HFFc6 (cell line): ENCODE results near the gene MLST8. TPM values are rescaled to one million over a fixed set of nuclear protein-coding genes. Genes with fewer than 3 reads are reported as not detected.
A peak's percentile ranks its signal among the peaks of the same experiment; 100 is the strongest.

Experiments
- DNase-seq: peaks from one replicate; pipeline ENCODE4 v3.0.0-alpha.2; 2018
- H3K27ac Mint-ChIP-seq: 2 replicates; pipeline ENCODE4 v1.8.0; 2020; ENCODE audit warnings: mild to moderate bottlenecking, mixed read lengths
- H3K27me3 Mint-ChIP-seq: 2 replicates; pipeline ENCODE4 v1.8.0; 2021; ENCODE audit warnings: mild to moderate bottlenecking, moderate library complexity, mixed read lengths; ENCODE audit not compliant: insufficient read depth
- H3K36me3 Mint-ChIP-seq: 2 replicates; pipeline ENCODE4 v1.8.0; 2021; ENCODE audit warnings: low read depth, mixed read lengths
- H3K4me1 Mint-ChIP-seq: 2 replicates; pipeline ENCODE4 v1.8.0; 2020; ENCODE audit warnings: low read depth, mixed read lengths
- H3K4me3 Mint-ChIP-seq: 2 replicates; pipeline ENCODE4 v1.8.0; 2020; ENCODE audit warnings: mild to moderate bottlenecking, moderate library complexity, mixed read lengths
- H3K9me3 Mint-ChIP-seq: 2 replicates; pipeline ENCODE4 v1.8.0; 2020; ENCODE audit warnings: mild to moderate bottlenecking, mixed read lengths
- CTCF ChIP-seq: fragments of 200-600 bp; sonication (generic); IDR thresholded peaks from 2 replicates; pipeline ENCODE4 v1.5.0; 2021; ENCODE audit warnings: antibody characterized with exemption, mild to moderate bottlenecking
- total RNA-seq, 6 experiments: library from RNA; stranded (reverse); fragmentation: NEBNext Ultra II Directional; extraction: Animal tissue kit (Norgen Biotek cat#: 25700); gene quantifications; 2 replicates in 1 of 6; 3 replicates in 5 of 6; pipeline ENCODE4 v1.2.3, GENCODE V29; 2021

Gene MLST8
- total RNA-seq, 6 experiments from 2014 or later = 32.7 to 39.4 (median 37.5) TPM

DNA sequence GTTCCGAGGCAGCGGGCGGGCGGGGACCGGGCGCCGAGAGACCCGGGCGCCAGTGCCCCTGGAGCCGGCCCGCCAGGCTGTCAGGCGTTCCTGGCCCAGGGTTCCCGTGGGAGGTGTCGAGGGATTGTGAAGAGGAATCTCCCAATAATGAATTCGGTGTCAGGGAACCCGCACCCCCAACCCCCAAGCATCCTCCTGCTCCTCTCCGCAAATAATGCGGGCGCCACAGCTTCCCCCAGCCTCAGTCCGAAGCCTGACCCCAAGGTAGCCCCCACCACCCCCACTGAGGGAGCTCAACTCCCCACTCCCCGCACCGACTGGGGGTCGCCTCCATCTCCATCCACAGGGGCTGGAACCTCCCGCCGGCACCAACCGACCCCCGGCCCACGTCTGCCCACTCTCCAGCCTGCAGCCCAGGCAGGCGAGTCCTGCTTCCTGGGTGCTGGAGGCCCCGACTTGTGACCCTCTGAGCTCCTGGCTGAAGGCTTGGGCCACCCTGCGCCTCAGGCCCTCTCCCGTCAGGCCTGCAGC lies 8.2 kb upstream of the MLST8 start:
- no peaks in the 10 kb centered on the region; the same call in 1 of the 2 replicates for H3K4me1 Mint-ChIP-seq
- no peaks in the 10 kb centered on the region for H3K36me3 Mint-ChIP-seq
- DNase-seq = no peak
- H3K27me3 Mint-ChIP-seq = peaks cover 18% of the 10 kb centered on the region
- H3K9me3 Mint-ChIP-seq = no peaks in the 10 kb centered on the region
- TF ChIP-seq CTCF = no peak
- H3K27ac Mint-ChIP-seq = no peak overlapping the region
- H3K4me3 Mint-ChIP-seq = no peak overlapping the region

DNA sequence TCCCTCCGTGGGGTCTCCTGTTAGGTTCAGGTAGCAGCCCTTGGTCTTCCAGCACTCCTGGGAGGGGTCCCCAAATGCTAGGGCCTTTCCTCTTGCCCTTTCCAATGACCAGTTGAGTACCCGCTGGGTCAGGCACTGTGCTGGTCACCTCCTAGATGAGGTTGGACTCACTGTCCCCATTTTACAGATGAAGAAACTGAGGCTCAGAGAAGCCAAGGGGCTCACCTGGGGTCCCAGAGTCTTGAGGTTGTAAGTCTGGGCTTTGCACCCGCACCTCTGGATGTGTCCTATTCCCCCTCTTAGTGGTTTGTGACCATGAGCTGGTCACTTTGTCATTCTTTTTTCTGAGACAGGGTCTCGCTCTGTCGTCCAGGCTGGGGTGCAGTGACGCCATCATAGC lies 7.5 kb upstream of the MLST8 start:
- no peak for DNase-seq
- no peak overlapping the region for H3K27ac Mint-ChIP-seq
- peaks cover 18% of the 10 kb centered on the region for H3K27me3 Mint-ChIP-seq
- no peaks in the 10 kb centered on the region; the same call in 1 of the 2 replicates for H3K4me1 Mint-ChIP-seq
- peak overlapping the region; percentile 26; the same call in 1 of the 2 replicates for H3K4me3 Mint-ChIP-seq
- no peak for TF ChIP-seq CTCF
- no peaks in the 10 kb centered on the region for H3K36me3 Mint-ChIP-seq
- H3K9me3 Mint-ChIP-seq = no peaks in the 10 kb centered on the region

DNA sequence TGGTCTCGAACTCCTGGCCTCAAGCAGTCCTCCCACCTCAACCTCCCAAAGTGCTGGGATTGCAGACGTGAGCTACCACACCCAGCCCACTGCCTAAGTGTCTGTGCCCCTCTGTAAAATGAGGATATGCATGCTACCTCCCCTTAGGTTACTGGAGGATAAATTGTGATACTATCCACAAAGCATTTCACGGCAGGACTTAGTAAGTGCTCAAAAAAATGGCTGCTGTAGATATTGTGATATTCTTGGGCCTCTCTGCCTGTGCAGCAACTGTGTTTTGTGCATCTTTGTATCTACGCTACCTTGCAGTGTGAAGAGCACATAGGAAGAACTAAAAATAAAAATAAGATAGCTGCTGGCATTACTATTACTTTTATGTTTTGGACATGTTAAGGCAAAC lies 7.0 kb upstream of the MLST8 start:
- no peaks in the 10 kb centered on the region for H3K9me3 Mint-ChIP-seq
- H3K27ac Mint-ChIP-seq = no peak overlapping the region
- no peaks in the 10 kb centered on the region for H3K36me3 Mint-ChIP-seq
- H3K4me3 Mint-ChIP-seq = no peak overlapping the region
- DNase-seq = no peak
- H3K27me3 Mint-ChIP-seq = peaks cover 18% of the 10 kb centered on the region
- H3K4me1 Mint-ChIP-seq = no peaks in the 10 kb centered on the region; the same call in 1 of the 2 replicates
- no peak for TF ChIP-seq CTCF

DNA sequence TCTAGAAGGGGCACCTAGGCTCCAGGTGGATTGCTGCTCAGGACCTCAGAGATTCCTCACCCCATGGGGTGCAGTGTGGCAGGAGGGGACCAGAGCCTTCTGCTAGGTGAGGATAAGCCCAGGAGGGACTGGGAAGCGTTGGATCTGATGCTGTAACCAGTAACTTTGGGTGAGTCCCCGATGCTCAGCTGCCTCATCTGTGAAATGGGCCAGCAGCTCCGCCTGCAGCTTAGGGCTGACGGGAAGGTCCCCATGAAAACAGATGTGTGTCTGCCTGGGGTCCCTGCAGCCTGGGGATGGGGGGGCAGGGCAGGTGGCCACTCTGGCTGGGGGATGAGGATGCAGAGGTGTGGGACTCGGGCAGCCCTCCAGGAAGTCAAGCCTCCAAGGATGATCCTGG lies 6.2 kb upstream of the MLST8 start:
- no peak for TF ChIP-seq CTCF
- no peak overlapping the region for H3K27ac Mint-ChIP-seq
- no peak for DNase-seq
- no peak overlapping the region for H3K4me3 Mint-ChIP-seq
- H3K4me1 Mint-ChIP-seq = no peaks in the 10 kb centered on the region; the same call in 1 of the 2 replicates
- H3K27me3 Mint-ChIP-seq = peaks cover 18% of the 10 kb centered on the region
- H3K9me3 Mint-ChIP-seq = no peaks in the 10 kb centered on the region
- H3K36me3 Mint-ChIP-seq = no peaks in the 10 kb centered on the region

- Mint-ChIP-seq H3K4me1 (peaks cover 5% of the 10 kb centered on the region), H3K9me3 (no peaks in the 10 kb centered on the region), H3K4me3 (no peak overlapping the region), H3K27ac (no peak overlapping the region), H3K36me3 (no peaks in the 10 kb centered on the region), H3K27me3 (peaks cover 18% of the 10 kb centered on the region)
- TF ChIP-seq CTCF = no peak
- no peak for DNase-seq
Measured at GRCh38 chr16:2199621-2200139, 5.6 kb upstream of the MLST8 start.
